Activated CD8-positive, alpha-beta T cell treated with anti-CD3 and anti-CD28 coated beads for 36 hours (primary cell): ENCODE measurements around the gene RARRES1. TPM values are rescaled to one million over a fixed set of nuclear protein-coding genes. Genes with fewer than 3 reads are reported as not detected.

Experiments used
- ATAC-seq: fragments of 200-7000 bp; cut with Tn5 transposase; one replicate; pipeline ENCODE4 v1.10.0; 2021; ENCODE audit warnings: mild to moderate bottlenecking, moderate library complexity
- CTCF ChIA-PET: fragments of 350-600 bp; sonication (Branson Sonifier 250); formaldehyde crosslinking; loops from one replicate; lab custom pipeline; 2021; ENCODE audit warnings: antibody characterized with exemption; lab: Charles Lee
- POLR2A ChIA-PET: fragments of 350-600 bp; sonication (Branson Sonifier 250); formaldehyde crosslinking; loops from one replicate; lab custom pipeline; 2021; ENCODE audit warnings: antibody characterized with exemption; lab: Charles Lee
- DNase-seq: peaks from one replicate; pipeline ENCODE4 v3.0.0-alpha.2; 2020
- H3K27ac Mint-ChIP-seq: one replicate; pipeline ENCODE4 v1.8.0; 2021; ENCODE audit warnings: mild to moderate bottlenecking, mixed read lengths
- H3K27me3 Mint-ChIP-seq: one replicate; pipeline ENCODE4 v1.8.0; 2021; ENCODE audit warnings: mixed read lengths
- H3K36me3 Mint-ChIP-seq: one replicate; pipeline ENCODE4 v1.8.0; 2021; ENCODE audit warnings: low read depth, mixed read lengths
- H3K4me1 Mint-ChIP-seq: one replicate; pipeline ENCODE4 v1.8.0; 2021; ENCODE audit warnings: low read depth, mixed read lengths
- H3K4me3 Mint-ChIP-seq: one replicate; pipeline ENCODE4 v1.8.0; 2021; ENCODE audit warnings: mild to moderate bottlenecking, moderate library complexity, mixed read lengths
- H3K9me3 Mint-ChIP-seq: one replicate; pipeline ENCODE4 v1.8.0; 2021; ENCODE audit warnings: mixed read lengths
- intact Hi-C: fragments of 100-400 bp; cut with micrococcal nuclease; formaldehyde crosslinking; loops from one replicate; pipeline ENCODE4 v1.10.0; 2022
- total RNA-seq, 2 experiments: library from RNA; stranded (reverse); gene quantifications; one replicate each; pipeline ENCODE4 v1.2.3, GENCODE V29; 2021
- TF ChIP-seq, protein P1 (sequence below): fragments of 200-600 bp; IDR thresholded peaks from one replicate; pipeline ENCODE4 v1.8.0; 2022; ENCODE audit warnings: antibody characterized with exemption, mild to moderate bottlenecking

Gene RARRES1
- total RNA-seq, 2 experiments from 2014 or later = not detected

DNA sequence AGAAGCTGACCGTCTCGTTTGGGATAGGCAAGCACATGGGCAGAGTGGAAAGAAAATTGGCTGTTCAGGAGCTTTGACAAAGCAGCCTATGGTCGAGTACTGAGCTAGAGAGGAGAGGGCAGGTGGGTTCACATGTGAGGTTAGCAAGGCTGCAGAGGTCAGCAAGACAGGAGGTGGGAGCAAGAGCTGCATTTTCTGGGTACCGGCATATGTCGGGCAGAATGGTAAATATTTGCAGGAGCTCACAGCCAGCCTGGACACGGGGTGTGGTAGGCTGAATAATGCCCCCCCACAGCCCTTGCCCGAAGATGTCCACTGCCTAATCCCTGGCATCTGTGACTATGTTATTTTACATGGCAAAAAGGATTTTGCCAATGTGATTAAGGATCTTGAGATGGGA lies 8.3 kb downstream of the RARRES1 start:
- peaks cover 24% of the 10 kb centered on the region for H3K36me3 Mint-ChIP-seq

DNA sequence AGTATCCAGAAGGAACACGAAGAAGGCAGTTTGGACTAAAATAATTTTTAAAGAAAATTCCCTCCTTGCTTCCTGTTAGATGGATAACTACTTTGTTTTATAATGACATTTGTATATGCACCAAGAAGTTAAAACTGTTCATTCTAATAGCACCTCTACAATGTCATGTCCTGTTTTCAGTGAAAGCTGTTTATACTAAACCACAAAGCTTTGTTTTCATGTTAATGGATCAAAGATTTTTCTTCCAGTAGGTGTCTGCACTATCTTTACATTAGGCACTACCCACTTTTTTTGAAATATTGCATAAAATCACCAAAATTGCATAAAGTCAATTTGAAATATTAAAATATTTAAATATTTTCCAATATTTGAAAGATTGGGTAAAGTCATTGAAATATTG lies 10.1 kb downstream of the RARRES1 start:
- DNase-seq (no peak), ATAC-seq (no peak)
- TF ChIP-seq, protein P1, sequence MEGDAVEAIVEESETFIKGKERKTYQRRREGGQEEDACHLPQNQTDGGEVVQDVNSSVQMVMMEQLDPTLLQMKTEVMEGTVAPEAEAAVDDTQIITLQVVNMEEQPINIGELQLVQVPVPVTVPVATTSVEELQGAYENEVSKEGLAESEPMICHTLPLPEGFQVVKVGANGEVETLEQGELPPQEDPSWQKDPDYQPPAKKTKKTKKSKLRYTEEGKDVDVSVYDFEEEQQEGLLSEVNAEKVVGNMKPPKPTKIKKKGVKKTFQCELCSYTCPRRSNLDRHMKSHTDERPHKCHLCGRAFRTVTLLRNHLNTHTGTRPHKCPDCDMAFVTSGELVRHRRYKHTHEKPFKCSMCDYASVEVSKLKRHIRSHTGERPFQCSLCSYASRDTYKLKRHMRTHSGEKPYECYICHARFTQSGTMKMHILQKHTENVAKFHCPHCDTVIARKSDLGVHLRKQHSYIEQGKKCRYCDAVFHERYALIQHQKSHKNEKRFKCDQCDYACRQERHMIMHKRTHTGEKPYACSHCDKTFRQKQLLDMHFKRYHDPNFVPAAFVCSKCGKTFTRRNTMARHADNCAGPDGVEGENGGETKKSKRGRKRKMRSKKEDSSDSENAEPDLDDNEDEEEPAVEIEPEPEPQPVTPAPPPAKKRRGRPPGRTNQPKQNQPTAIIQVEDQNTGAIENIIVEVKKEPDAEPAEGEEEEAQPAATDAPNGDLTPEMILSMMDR = no peak
- intact Hi-C loops = no loop called here
- ChIA-PET POLR2A (no interaction called here), CTCF (interaction anchor here (1.1 to 1.2 kb wide), 2 partner anchors 9 to 73 kb away, joined by 3 to 6 read pairs; no protein-coding TSS in a partner anchor)
- Mint-ChIP-seq H3K9me3 (no peaks in the 10 kb centered on the region), H3K27me3 (no peaks in the 10 kb centered on the region), H3K27ac (no peak overlapping the region), H3K4me1 (peaks cover 29% of the 10 kb centered on the region), H3K4me3 (no peak overlapping the region), H3K36me3 (peaks cover 24% of the 10 kb centered on the region)

More for the DNA sequence above, 8.3 kb downstream of the RARRES1 start:
- Mint-ChIP-seq H3K27me3 (no peaks in the 10 kb centered on the region), H3K4me1 (peaks cover 38% of the 10 kb centered on the region), H3K9me3 (no peaks in the 10 kb centered on the region), H3K4me3 (no peak overlapping the region), H3K27ac (no peak overlapping the region)
- ChIA-PET POLR2A (no interaction called here), CTCF (interaction anchor here (0.7 to 2.0 kb wide), 3 partner anchors 66 to 82 kb away, joined by 3 to 10 read pairs (median 5); no protein-coding TSS in a partner anchor)
- DNase-seq (no peak), ATAC-seq (no peak)
- TF ChIP-seq, protein P1 = no peak
- intact Hi-C loops = no loop called here

DNA sequence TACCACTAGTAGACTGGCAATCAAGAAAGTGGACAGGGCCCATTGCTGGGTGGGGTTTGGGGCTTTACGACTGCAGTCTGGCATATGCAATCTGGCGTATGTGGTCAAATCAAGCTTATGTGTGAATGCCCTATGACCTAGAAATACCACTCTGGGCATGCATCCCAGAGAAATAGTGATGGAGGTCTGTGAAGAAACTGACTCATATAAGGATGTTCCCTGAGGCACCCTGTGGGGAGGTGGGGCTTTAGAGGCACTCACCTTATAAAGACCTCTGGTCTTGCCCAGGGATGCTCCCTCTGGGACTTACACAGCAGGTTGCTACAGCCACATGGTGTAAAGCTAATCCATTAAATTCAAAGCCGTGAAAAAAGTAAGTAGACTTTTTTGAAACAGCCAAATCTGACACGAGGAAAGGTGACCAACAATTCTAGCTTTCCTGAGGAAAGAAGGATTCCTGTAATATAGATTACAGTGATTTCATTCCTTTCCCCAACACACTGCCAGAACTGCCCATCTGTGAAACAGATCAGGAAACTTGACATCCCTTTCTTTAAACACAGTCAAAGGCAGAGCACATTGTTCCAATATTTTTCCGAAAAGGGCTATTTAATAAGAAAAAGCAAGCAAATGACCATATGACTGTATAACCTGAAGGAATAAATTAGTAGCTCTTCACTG lies 13.6 kb downstream of the RARRES1 start:
- ATAC-seq (no peak), DNase-seq (no peak)
- ChIA-PET POLR2A (no interaction called here), CTCF (interaction anchor here (6.8 kb wide), 1 partner anchor 8 kb away, joined by 47 read pairs; no protein-coding TSS in a partner anchor)
- intact Hi-C loops = no loop called here
- no peak overlapping the region for H3K27ac Mint-ChIP-seq
- H3K4me1 Mint-ChIP-seq = peaks cover 29% of the 10 kb centered on the region
- no peaks in the 10 kb centered on the region for H3K9me3 Mint-ChIP-seq
- no peaks in the 10 kb centered on the region for H3K27me3 Mint-ChIP-seq
- TF ChIP-seq, protein P1 = no peak
- H3K4me3 Mint-ChIP-seq = no peak overlapping the region
- H3K36me3 Mint-ChIP-seq = peaks cover 24% of the 10 kb centered on the region

DNA sequence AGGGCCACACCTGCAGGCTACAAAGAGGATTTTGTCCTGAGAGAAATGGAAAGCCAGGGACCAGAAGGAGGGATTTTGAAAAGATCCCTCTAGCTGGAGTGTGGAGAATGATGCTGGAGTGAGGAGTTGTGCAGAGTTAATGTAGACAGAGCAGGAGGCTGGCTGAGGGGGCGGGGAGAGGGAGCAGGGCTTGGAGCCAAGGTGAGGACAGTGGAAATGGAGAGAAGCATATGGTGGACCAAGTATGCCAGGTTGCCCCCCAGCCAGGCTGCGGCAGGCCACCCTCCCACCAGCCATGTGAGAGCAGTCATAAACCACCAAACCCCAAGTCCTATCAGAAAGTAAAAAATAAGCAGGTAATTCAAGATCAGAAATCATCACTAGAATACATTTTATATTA lies 14.7 kb downstream of the RARRES1 start:
- H3K4me1 Mint-ChIP-seq = peaks cover 32% of the 10 kb centered on the region
- DNase-seq = no peak
- ChIA-PET CTCF (interaction anchor here (6.8 kb wide), 1 partner anchor 9 kb away, joined by 47 read pairs; no protein-coding TSS in a partner anchor), POLR2A (no interaction called here)
- no peaks in the 10 kb centered on the region for H3K27me3 Mint-ChIP-seq
- TF ChIP-seq, protein P1 = no peak
- no peak for ATAC-seq
- no peak overlapping the region for H3K4me3 Mint-ChIP-seq
- intact Hi-C loops = no loop called here
- H3K9me3 Mint-ChIP-seq = no peaks in the 10 kb centered on the region
- H3K27ac Mint-ChIP-seq = no peak overlapping the region
- H3K36me3 Mint-ChIP-seq = peaks cover 24% of the 10 kb centered on the region

DNA sequence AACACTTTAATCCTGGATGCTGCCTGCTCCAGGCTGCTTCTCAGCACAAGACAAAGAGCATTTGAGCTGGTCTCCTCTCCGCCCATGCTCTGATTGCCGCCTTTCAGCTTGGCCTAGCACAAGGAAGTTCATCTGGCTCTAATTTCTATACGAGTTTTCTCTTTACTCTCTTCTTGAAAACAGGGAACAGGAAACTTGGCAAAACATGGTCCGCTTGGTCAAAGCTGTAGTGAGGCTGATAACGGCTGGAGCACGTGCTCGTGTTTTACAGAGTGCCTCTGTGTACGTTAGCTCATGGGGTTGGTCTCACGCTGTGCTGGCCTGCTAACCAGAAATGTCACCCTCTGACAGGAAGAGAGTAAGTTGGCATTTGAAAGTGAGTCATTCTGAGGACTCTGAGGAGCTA lies 19.2 kb downstream of the RARRES1 start:
- ChIA-PET CTCF (interaction anchor here (1.0 to 6.8 kb wide), 4 partner anchors 9 to 83 kb away, joined by 3 to 47 read pairs (median 5); no protein-coding TSS in a partner anchor), POLR2A (no interaction called here)

More for the DNA sequence above, 19.2 kb downstream of the RARRES1 start:
- H3K27me3 Mint-ChIP-seq = no peaks in the 10 kb centered on the region
- H3K4me3 Mint-ChIP-seq = no peak overlapping the region
- TF ChIP-seq, protein P1 = no peak
- DNase-seq = no peak
- ATAC-seq = peak; percentile 66
- peak overlapping the region; percentile 57 for H3K27ac Mint-ChIP-seq
- intact Hi-C loops = no loop called here
- H3K4me1 Mint-ChIP-seq = peaks cover 31% of the 10 kb centered on the region
- no peaks in the 10 kb centered on the region for H3K9me3 Mint-ChIP-seq
- H3K36me3 Mint-ChIP-seq = peaks cover 33% of the 10 kb centered on the region
